Transverse colon (tissue), 4 donors: ENCODE results near the gene RBM39. TPM values are rescaled to one million over a fixed set of nuclear protein-coding genes. Genes with fewer than 3 reads are reported as not detected.
A peak's percentile ranks its signal among the peaks of the same experiment; 100 is the strongest.
"Not testable (repeated sequence)": the region's sequence is repeated elsewhere in the genome, so short reads cannot be mapped to it uniquely, and the experiment has no call there.

Experiments
- DNase-seq: peaks from one replicate; pipeline ENCODE4 v3.0.0-alpha.2; 2019
- H3K27ac ChIP-seq, 4 donors: fragments of 200-600 bp; sonication (generic); 2 replicates each; pipeline ENCODE4 v1.5.1; 2016 to 2018; ENCODE audit warnings: inconsistent platforms in 4 of 4
- H3K27me3 ChIP-seq: fragments of 200-600 bp; sonication (generic); 2 replicates; pipeline ENCODE4 v1.5.1; 2017; ENCODE audit warnings: inconsistent platforms
- H3K36me3 ChIP-seq, 4 donors: fragments of 200-600 bp; sonication (generic); 2 replicates each; pipeline ENCODE4 v1.5.1; 2017 to 2019; ENCODE audit warnings: inconsistent platforms in 4 of 4
- H3K4me1 ChIP-seq, 4 donors: fragments of 200-600 bp; sonication (generic); 2 replicates each; pipeline ENCODE4 v1.5.1; 2017 to 2020; ENCODE audit warnings: inconsistent platforms in 4 of 4
- H3K4me3 ChIP-seq, 4 donors: fragments of 200-600 bp; sonication (generic); 1 replicate in 1 of 4; 2 replicates in 3 of 4; pipeline versions ENCODE4 v1.5.1 to v1.6.1; 2017 to 2019; ENCODE audit warnings: inconsistent platforms in 4 of 4
- H3K9me3 ChIP-seq, 2 donors: fragments of 200-600 bp; sonication (generic); 2 replicates each; pipeline ENCODE4 v1.5.1; 2017 to 2019; ENCODE audit warnings: inconsistent platforms in 2 of 2
- EP300 ChIP-seq: sonication (generic); formaldehyde crosslinking; IDR thresholded peaks from one replicate; pipeline ENCODE4 v1.6.1; 2017; ENCODE audit warnings: antibody characterized with exemption, low read depth
- POLR2A ChIP-seq: fragments of 450-650 bp; IDR thresholded peaks from one replicate; pipeline ENCODE4 v1.6.1; 2016; ENCODE audit warnings: antibody characterized with exemption, mild to moderate bottlenecking, moderate library complexity
- POLR2AphosphoS5 ChIP-seq, 3 donors: sonication (generic); formaldehyde crosslinking; IDR thresholded peaks; one replicate each; pipeline ENCODE4 v1.6.1; 2016; ENCODE audit warnings: antibody characterized with exemption in 3 of 3
- WGBS, 2 donors: methylation state at CpG; one replicate each; pipeline ENCODE4 v1.1.5; 2018; ENCODE audit warnings: low coverage in 1 of 2; 5-methylcytosine and 5-hydroxymethylcytosine counted together
- in situ Hi-C, 4 donors: fragments of 200-750 bp; cut with MboI; loops; one replicate each; pipeline versions ENCODE4 v1.15.0 to v1.15.1; 2017; ENCODE audit warnings: low sequenced_read_pairs in 3 of 4, low pct_ligation_motif_present in 1 of 4, low pct_unique_long_range_greater_than_20kb in 1 of 4
- intact Hi-C: fragments of 100-400 bp; cut with DNase I; formaldehyde crosslinking; loops from one replicate; pipeline ENCODE4 v1.15.1; 2023; ENCODE audit warnings: low total_unique reads
- total RNA-seq, 4 donors: library from RNA; depleted of rRNA; stranded (reverse); fragments of >200 nt; gene quantifications; one replicate each; pipeline ENCODE4 v1.1.0, GENCODE V29; 2016
- TF ChIP-seq, protein P1 (sequence below), 5 experiments: fragments of 200-600 bp in 3 of 5; fragments of 450-650 bp in 2 of 5; sonication (generic) in 3 of 5; IDR thresholded peaks; 1 replicate in 2 of 5; 2 replicates in 3 of 5; pipeline ENCODE4 v1.5.1; 2016 to 2017; ENCODE audit warnings: antibody characterized with exemption in 5 of 5, inconsistent platforms in 3 of 5, mild to moderate bottlenecking in 2 of 5, moderate library complexity in 1 of 5

The RBM39 gene
- total RNA-seq, 4 donors from 2014 or later: 264 to 721 (median 416) TPM

DNA sequence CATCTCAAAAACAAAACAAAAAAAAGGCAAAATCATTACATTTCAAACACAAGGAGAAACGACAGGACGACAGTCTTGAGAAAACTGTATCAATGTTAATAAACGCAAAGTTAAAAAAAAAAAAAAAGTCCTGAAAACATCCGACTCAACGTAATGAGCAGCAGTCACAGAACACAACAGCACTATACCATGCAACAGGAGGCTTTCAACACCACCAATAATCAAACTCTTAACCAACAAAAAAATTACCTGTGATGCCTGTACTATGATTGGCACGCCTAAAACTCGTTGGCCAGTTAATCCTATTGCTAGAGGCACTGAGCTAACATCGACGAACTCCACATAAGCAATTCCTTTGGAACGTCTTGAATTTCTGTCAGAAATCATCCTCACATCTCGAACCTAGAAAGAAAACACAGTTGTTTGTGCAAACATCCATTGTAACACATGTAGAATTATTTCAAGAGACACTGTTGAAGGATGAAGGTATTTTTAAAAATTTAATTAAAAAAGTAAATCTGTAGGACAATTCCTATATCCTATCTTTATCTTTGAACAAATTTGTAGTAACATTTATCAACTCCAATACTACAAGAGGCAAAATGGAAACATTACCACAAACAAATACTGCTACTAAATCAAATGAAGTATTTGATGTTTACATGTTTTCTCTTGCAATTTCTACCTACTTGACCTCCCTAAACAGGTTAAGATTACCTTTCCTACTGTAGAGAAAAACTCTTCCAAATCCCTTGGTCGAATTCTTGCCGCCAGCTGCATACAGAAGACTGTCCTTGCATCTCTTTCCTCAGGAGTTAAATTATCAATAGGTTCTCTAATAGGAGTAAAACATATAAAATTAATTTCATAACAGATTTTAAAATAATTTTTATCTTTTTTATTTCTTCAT lies 17.5 kb downstream of the RBM39 start:
- Histone ChIP-seq H3K4me3 (no peak overlapping the region), H3K36me3 (peaks cover 0 to 93% (median 49%) of the 10 kb centered on the region in 4 donors), H3K27me3 (no peaks in the 10 kb centered on the region), H3K4me1 (peaks cover 0 to 7% (median 2%) of the 10 kb centered on the region in 4 donors), H3K27ac (no peak overlapping the region), H3K9me3 (no peaks in the 10 kb centered on the region)
- in situ Hi-C loops (loop anchor here in 2 of 4 donors (25.0 kb wide), 1 partner anchor 163 kb away; no protein-coding TSS in a partner anchor), intact Hi-C loops (no loop called here)
- no peak for DNase-seq
- TF ChIP-seq POLR2AphosphoS5 (IDR thresholded peaks at IDR 0.05) (no peak), POLR2A (no peak)
- WGBS, 2 donors: 78 to 83% methylated on average over 12 to 13 of the region's 13 CpGs

DNA sequence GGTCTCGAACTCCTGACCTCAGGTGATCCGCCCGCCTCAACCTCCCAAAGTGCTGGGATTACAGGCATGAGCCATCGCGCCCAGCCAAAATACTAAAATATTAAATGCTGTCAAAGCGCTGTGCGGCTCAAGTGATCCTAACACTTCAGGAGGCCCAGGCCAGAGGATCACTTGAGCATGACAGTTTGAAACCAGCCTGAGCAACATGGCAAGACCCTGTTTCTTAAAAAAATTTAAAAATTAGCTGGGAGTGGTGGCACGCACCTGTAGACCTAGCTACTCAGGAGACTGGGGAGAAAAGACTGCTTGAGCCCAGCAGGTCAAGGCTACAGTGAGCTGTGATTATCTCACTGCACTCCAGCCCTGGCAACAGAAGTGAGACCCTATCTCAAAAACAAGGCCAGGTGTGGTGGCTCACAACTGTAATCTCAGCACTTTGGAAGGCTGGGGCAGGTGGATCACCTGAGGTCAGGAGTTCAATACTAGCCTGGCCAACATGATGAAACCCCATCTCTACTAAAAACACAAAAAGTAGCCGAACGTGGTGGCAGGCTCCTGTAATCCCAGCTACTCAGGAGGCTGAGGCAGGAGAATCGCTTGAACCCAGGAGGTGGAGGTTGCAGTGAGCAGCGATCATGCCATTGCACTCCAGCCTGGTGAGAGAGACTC lies 18.3 kb downstream of the RBM39 start:
- peaks cover 0 to 94% (median 50%) of the 10 kb centered on the region in 4 donors for H3K36me3 ChIP-seq
- WGBS, 2 donors: 92% methylated on average over 12 of the region's 12 CpGs; no CpG with 5 or more reads in 1 of the 2 donors

DNA sequence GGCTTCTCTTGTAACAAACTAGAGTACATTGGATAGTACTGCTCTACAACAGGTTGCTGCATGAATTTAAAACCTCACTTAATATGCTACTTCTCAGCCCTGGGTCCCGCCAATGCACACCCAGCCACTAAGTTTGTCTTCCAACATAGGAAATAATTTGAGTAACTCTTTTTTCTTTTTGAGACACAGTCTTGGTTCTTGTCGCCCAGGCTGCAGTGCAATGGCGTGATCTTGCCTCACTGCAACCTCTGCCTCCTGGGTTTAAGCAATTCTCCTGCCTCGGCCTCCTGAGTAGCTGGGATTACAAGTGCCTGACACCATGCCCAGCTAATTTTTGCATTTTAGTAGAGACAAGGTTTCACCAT lies 18.8 kb downstream of the RBM39 start:
- DNase-seq, intact Hi-C loops, H3K4me1 ChIP-seq, H3K27me3 ChIP-seq, H3K27ac ChIP-seq, H3K9me3 ChIP-seq, H3K4me3 ChIP-seq: not testable (repeated sequence)
- WGBS, 2 donors: 90 to 91% methylated on average over 2 to 4 of the region's 4 CpGs
- H3K36me3 ChIP-seq: peaks cover 0 to 95% (median 50%) of the 10 kb centered on the region in 4 donors
- in situ Hi-C loops: loop anchor here in 2 of 4 donors (25.0 kb wide), 1 partner anchor 164 kb away; no protein-coding TSS in a partner anchor

More for the DNA sequence above, 18.3 kb downstream of the RBM39 start:
- H3K4me1 ChIP-seq, H3K9me3 ChIP-seq, intact Hi-C loops, H3K27me3 ChIP-seq, H3K27ac ChIP-seq, H3K4me3 ChIP-seq, DNase-seq: not testable (repeated sequence)
- in situ Hi-C loops: loop anchor here in 2 of 4 donors (25.0 kb wide), 1 partner anchor 164 kb away; no protein-coding TSS in a partner anchor

DNA sequence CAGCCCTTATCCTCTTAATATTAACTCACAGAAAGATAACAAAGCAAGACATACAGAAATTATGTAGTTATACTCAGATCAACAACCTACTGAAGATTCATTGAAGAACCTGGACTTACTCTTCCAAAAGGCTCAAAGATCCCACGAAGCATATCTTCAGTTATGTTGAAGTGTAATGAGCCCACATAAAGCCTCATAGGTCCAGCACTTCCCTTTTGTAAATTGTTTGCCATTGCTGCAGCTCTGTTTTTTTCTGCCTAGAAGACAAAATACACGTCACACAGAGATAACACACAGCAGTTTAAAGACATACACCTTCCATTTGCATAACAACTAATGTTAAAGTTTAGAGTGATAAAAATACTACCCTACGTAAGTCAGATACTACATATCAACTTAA lies 20.4 kb downstream of the RBM39 start:
- peaks cover 0 to 3% (median 0%) of the 10 kb centered on the region in 4 donors for H3K4me1 ChIP-seq
- in situ Hi-C loops: loop anchor here in 2 of 4 donors (25.0 kb wide), 1 partner anchor 166 kb away; no protein-coding TSS in a partner anchor
- H3K36me3 ChIP-seq: peaks cover 0 to 96% (median 50%) of the 10 kb centered on the region in 4 donors
- no peak for DNase-seq
- H3K9me3 ChIP-seq: no peaks in the 10 kb centered on the region
- H3K27ac ChIP-seq: no peak overlapping the region
- no peak overlapping the region for H3K4me3 ChIP-seq
- no peaks in the 10 kb centered on the region for H3K27me3 ChIP-seq
- no peak for TF ChIP-seq POLR2AphosphoS5 (IDR thresholded peaks at IDR 0.05)
- TF ChIP-seq EP300: no peak
- no peak for TF ChIP-seq POLR2A
- TF ChIP-seq, protein P1, sequence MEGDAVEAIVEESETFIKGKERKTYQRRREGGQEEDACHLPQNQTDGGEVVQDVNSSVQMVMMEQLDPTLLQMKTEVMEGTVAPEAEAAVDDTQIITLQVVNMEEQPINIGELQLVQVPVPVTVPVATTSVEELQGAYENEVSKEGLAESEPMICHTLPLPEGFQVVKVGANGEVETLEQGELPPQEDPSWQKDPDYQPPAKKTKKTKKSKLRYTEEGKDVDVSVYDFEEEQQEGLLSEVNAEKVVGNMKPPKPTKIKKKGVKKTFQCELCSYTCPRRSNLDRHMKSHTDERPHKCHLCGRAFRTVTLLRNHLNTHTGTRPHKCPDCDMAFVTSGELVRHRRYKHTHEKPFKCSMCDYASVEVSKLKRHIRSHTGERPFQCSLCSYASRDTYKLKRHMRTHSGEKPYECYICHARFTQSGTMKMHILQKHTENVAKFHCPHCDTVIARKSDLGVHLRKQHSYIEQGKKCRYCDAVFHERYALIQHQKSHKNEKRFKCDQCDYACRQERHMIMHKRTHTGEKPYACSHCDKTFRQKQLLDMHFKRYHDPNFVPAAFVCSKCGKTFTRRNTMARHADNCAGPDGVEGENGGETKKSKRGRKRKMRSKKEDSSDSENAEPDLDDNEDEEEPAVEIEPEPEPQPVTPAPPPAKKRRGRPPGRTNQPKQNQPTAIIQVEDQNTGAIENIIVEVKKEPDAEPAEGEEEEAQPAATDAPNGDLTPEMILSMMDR (IDR thresholded peaks at IDR 0.05): no peak
- intact Hi-C loops: no loop called here
- 79 to 86% methylated on average over 2 to 3 of the region's 3 CpGs for WGBS, 2 donors

DNA sequence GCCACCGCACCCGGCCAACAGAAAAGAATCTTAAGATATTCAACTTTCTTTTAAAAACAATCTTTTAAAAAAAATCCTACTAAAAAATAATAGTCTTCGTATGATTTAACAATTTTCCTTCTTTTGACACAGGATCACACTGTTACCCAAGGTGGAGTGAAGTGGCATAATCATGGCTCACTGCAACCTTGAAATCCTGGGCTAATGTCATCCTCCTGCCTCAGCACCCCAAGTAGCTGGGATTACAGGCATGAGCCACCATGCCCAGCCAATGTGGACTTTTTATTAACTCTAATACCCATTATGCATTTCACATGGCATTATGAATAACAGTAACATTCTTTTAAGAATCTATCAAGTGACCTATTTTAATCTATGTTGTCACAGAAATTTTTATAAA lies 20.8 kb downstream of the RBM39 start:
- TF ChIP-seq POLR2A (no peak), POLR2AphosphoS5 (IDR thresholded peaks at IDR 0.05) (peak in 1 of 3 donors; percentile 19)
- in situ Hi-C loops: loop anchor here in 2 of 4 donors (25.0 kb wide), 1 partner anchor 166 kb away; no protein-coding TSS in a partner anchor
- intact Hi-C loops: no loop called here

More for the DNA sequence above, 20.8 kb downstream of the RBM39 start:
- H3K4me1 ChIP-seq: peaks cover 0 to 3% (median 0%) of the 10 kb centered on the region in 4 donors
- peaks cover 0 to 96% (median 50%) of the 10 kb centered on the region in 4 donors for H3K36me3 ChIP-seq
- WGBS, 2 donors: 94 to 95% methylated on average over 3 of the region's 3 CpGs
- no peaks in the 10 kb centered on the region for H3K27me3 ChIP-seq
- no peak overlapping the region for H3K4me3 ChIP-seq
- no peak for DNase-seq
- no peaks in the 10 kb centered on the region for H3K9me3 ChIP-seq
- no peak overlapping the region for H3K27ac ChIP-seq
